HUDEP-2 (cell line): ENCODE measurements around the gene EMC7.
"Not testable (repeated sequence)": the region's sequence is repeated elsewhere in the genome, so short reads cannot be mapped to it uniquely, and the experiment has no call there.

ENCODE experiments used
- DNase-seq, 76 experiments: peaks; one replicate each; lab custom pipeline; 2025; ENCODE audit not compliant: unreplicated experiment in 76 of 76; lab: John Stamatoyannopoulos, UW

The EMC7 gene

GRCh38 chr15:34099914-34100313 lies 1.7 kb downstream of the EMC7 start:
- DNase-seq: no peak

GRCh38 chr15:34085746-34086145 lies 15.9 kb downstream of the EMC7 start:
- DNase-seq: no peak

- DNase-seq: no peak
Observed at GRCh38 chr15:34084086-34084485, 17.6 kb downstream of the EMC7 start.

- DNase-seq: peak in 5 of 76 experiments; percentile 4 to 11 (median 8)
Observed at GRCh38 chr15:34079904-34080303, 21.8 kb downstream of the EMC7 start.

GRCh38 chr15:34078900-34079299 lies 22.8 kb downstream of the EMC7 start:
- no peak for DNase-seq

- DNase-seq: peak in 9 of 76 experiments; percentile 2 to 20 (median 9)
Observed at GRCh38 chr15:34076785-34077184, 24.9 kb downstream of the EMC7 start.

GRCh38 chr15:34070003-34070402 lies 31.7 kb downstream of the EMC7 start:
- DNase-seq: no peak

GRCh38 chr15:34065941-34066340 lies 35.7 kb downstream of the EMC7 start:
- no peak for DNase-seq

- DNase-seq: no peak
Observed at GRCh38 chr15:34065261-34065660, 36.4 kb downstream of the EMC7 start.

GRCh38 chr15:34064438-34064837 lies 37.2 kb downstream of the EMC7 start:
- no peak for DNase-seq

- DNase-seq: no peak
Observed at GRCh38 chr15:34059946-34060345, 41.7 kb downstream of the EMC7 start.

GRCh38 chr15:34059476-34059875 lies 42.2 kb downstream of the EMC7 start:
- no peak for DNase-seq

GRCh38 chr15:34056911-34057310 lies 44.8 kb downstream of the EMC7 start:
- DNase-seq: no peak

GRCh38 chr15:34055868-34056595 lies 45.6 kb downstream of the EMC7 start:
- no peak for DNase-seq

GRCh38 chr15:34054081-34054707 lies 47.5 kb downstream of the EMC7 start:
- DNase-seq: no peak

- DNase-seq: not testable (repeated sequence)
Observed at GRCh38 chr15:34050385-34050784, 51.3 kb downstream of the EMC7 start.

GRCh38 chr15:34049112-34049511 lies 52.5 kb downstream of the EMC7 start:
- DNase-seq: no peak

GRCh38 chr15:34047893-34048775 lies 53.5 kb downstream of the EMC7 start:
- no peak for DNase-seq

GRCh38 chr15:34046471-34047145 lies 55.1 kb downstream of the EMC7 start:
- DNase-seq: no peak

GRCh38 chr15:34043813-34044212 lies 57.8 kb downstream of the EMC7 start:
- DNase-seq: no peak

- DNase-seq: no peak
Observed at GRCh38 chr15:34043391-34043790, 58.3 kb downstream of the EMC7 start.
